Measurements from ENCODE around the gene MAPKAPK5.

DNA sequence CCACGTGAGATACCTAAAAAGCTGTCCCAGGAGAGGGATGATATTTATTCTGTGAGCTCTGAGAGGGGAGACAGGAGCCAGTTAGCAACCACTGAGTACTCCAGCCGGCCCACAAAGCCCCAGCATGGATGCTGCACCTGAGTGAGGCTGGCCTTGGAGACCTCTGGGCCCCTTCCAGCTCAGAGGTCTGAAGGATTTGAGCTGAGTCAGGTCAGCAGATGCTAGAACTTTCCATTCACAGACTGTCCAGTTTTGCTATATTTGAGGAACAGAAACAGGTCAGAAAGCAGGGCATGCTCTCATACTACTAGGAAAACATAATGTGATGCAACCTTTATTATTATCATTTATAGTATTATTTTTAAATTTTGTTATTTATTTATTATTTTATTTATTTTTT lies 15.0 kb upstream of the MAPKAPK5 start:
- TF ChIP-seq GATA3 (IDR thresholded peaks at IDR 0.05; ENCODE audit: low read depth, low read length) (no peak), GATA2 (IDR thresholded peaks at IDR 0.05; ENCODE audit: low read depth, low read length) (no peak)
